ENCODE measurements around the gene HK1. TPM values are rescaled to one million over a fixed set of nuclear protein-coding genes. Genes with fewer than 3 reads are reported as not detected.

The HK1 gene
- polyA plus RNA-seq, 3 donors, result 52.4 to 60.9 (median 54.3) TPM

DNA sequence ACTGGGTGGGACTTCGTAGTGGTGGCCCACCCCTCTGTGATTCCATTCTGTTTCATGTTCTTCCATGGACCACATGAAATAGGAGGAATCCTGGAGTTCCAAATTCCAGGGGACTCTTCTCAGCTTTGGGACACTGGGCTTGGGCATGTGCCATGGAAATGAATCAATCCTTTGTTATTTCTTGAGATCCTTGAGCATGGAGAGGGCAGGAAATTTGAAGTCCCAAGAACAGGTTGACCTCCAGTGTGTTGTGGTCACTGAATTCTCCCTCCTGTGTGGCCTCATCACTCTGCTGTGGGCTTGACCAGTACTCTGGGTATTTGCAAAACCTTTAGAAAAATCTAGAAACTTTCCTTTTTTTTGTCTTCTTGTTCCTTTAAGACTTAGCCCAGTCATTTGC is 115.7 kb downstream of the HK1 start:
- no peak for DNase-seq (ENCODE audit: low read depth in 3 of 3, low spot score in 2 of 3)

DNA sequence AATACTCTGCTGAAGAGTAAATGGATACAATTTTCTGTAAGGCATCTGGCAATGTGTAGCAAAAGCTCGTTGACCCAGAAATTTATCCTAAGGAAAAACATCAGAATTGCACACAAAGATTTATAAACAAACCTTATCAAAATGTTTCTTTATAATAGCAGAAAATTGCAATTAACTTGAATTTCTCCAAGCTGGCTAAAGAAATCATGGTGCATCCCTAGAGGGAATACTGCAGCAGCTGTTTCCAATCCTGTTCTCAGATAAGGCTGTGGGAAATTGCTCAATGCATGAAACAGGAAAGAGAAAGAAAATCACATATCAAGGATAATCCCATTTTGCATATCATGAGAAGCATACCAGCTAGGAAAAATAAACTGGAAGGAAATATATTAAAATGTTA is 119.7 kb downstream of the HK1 start:
- no peak for DNase-seq (ENCODE audit: low read depth in 3 of 3, low spot score in 2 of 3)

DNA sequence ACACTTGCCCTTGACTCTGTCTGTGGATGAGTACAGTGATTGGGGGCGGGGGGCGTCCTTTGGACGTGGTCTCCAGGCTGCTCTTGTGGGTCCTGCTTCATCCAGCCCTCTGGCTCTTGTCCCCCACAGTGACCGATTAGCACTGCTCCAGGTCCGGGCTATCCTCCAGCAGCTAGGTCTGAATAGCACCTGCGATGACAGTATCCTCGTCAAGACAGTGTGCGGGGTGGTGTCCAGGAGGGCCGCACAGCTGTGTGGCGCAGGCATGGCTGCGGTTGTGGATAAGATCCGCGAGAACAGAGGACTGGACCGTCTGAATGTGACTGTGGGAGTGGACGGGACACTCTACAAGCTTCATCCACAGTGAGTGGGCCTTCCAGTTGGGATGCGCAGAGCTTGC is 120.2 kb downstream of the HK1 start:
- DNase-seq (ENCODE audit: low read depth in 3 of 3, low spot score in 2 of 3), result no peak

DNA sequence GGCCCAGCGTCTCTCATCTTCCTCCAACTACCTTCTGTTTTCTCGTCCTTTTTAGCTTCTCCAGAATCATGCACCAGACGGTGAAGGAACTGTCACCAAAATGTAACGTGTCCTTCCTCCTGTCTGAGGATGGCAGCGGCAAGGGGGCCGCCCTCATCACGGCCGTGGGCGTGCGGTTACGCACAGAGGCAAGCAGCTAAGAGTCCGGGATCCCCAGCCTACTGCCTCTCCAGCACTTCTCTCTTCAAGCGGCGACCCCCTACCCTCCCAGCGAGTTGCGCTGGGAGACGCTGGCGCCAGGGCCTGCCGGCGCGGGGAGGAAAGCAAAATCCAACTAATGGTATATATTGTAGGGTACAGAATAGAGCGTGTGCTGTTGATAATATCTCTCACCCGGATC is 122.6 kb downstream of the HK1 start:
- no peak for DNase-seq (ENCODE audit: low read depth in 3 of 3, low spot score in 2 of 3)

DNA sequence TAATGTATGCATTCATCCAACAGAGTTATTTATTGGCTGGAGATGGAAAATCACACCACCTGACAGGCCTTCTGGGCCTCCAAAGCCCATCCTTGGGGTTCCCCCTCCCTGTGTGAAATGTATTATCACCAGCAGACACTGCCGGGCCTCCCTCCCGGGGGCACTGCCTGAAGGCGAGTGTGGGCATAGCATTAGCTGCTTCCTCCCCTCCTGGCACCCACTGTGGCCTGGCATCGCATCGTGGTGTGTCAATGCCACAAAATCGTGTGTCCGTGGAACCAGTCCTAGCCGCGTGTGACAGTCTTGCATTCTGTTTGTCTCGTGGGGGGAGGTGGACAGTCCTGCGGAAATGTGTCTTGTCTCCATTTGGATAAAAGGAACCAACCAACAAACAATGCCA is 123.1 kb downstream of the HK1 start:
- DNase-seq (ENCODE audit: low read depth in 3 of 3, low spot score in 2 of 3), result no peak

DNA sequence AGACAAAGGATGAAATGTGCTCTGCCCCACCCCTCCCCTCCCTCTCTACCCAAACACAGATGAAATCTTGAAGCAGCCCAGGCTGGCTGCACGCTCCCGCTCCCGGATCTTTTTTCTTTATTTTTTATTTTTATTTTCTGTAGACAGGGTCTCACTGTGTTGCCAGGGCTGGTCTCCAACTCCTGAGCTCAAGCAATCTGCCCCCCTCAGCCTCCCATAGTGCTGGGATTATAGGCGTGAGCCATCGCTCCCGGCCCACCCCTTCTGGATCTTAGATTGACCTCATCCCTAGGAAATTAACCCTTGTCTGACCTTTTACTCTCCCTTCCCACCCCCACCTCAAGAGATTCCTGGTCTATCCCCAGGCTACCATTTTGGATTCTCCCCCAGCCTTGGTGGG is 124.1 kb downstream of the HK1 start:
- no peak for DNase-seq (ENCODE audit: low read depth in 3 of 3, low spot score in 2 of 3)

DNA sequence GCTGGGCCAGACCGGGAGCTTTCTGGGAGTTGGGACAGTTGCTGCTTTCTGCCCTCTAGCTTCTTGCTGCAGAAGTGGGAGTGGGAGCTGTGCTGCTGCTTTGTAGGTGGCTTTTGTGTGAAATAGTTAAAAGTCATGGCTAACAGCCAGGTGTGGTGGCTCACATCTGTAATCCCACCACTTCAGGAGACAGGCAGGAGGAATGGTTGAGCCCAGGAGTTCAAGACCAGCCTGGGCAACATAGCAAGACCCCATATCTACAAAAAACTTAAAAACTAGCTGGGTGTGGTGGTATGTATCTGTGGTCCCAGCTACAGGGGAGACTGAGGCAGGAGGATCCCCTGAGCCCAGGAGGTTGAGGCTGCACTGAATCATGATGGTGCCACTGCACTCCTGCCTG is 124.8 kb downstream of the HK1 start:
- no peak for DNase-seq (ENCODE audit: low read depth in 3 of 3, low spot score in 2 of 3)

DNA sequence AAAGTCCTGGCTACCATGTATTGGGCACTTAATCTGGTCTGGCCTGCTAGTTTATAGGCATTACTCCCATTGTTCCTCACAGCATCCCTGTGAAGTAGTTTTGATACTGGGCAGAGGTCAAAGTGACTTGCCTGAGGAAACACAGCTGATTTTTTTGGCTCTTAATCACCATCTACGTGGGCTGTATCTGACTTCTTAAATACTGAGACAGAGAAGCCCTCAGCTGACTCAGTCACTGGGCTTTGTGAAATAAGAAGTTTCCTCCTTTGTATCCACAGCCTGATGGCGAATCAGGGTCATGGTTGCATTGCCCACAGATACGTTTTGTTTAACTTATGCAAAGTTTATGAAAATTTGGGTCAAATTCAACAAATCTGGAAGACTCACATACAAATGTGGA is 125.2 kb downstream of the HK1 start:
- DNase-seq (ENCODE audit: low read depth in 3 of 3, low spot score in 2 of 3), result no peak

DNA sequence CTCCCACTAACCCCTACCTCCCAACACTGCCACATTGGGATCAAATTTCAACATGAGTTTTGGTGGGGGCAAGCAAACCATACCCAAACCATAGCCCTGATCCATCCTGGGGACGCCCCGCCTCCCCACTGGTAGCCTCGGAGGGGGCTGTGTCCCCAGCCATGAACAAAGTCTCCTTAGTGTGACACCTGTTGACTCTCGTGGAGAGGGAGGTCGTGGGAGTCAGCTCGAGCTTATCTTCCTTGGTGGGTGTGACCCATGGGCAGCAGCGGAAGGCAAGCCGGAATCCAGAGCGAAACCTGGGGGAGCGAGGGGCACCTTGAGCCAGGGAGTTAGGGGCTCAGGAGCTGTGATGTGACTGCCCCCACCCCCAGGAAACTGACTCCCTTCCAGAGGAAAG is 126.5 kb downstream of the HK1 start:
- DNase-seq (ENCODE audit: low read depth in 3 of 3, low spot score in 2 of 3), result no peak

DNA sequence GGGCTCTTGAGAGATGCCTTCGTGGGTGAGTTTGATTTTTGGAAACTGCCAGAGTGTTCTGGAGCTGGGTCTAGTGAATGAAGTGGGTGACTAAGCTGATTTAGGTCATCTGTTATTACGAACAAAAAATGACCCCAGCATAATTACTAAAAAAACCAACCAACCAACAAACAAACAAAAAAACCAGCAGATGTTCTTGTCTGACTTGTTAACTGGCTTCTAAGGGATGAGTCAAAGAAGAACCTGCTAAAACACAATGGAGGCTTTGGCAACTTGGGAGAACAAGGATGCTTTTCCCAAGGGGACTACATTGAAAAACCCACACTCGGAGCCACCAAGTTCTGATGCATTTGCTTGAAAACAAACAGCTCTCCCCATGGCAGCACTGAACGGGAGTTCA is 126.9 kb downstream of the HK1 start:
- no peak for DNase-seq (ENCODE audit: low read depth in 3 of 3, low spot score in 2 of 3)

DNA sequence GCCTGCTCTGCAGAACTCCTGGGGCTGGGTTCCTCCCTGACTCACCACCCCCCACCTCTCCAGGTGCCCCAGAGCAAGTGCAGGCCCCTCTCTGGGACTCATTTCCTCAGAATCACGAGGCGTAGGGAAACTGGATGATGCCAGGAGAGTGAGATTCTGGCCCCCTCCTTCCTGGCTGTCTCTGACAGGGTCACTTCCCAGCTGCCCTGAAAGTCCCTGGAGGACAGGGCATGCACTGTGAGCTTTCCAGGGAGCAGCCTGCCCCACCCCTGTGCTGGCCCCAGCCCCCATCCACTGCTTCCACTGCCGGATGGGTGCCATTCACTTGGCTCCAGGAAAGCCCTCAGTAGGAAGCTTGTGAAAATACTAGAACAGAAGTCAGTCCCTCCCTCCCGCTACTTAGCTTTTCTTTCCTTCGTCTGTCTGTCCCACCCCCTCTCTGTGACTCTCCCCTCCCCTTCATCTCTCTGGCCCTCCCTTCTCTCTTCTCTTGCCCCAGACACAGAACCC is 128.1 kb downstream of the HK1 start:
- no peak for DNase-seq (ENCODE audit: low read depth in 3 of 3, low spot score in 2 of 3)

DNA sequence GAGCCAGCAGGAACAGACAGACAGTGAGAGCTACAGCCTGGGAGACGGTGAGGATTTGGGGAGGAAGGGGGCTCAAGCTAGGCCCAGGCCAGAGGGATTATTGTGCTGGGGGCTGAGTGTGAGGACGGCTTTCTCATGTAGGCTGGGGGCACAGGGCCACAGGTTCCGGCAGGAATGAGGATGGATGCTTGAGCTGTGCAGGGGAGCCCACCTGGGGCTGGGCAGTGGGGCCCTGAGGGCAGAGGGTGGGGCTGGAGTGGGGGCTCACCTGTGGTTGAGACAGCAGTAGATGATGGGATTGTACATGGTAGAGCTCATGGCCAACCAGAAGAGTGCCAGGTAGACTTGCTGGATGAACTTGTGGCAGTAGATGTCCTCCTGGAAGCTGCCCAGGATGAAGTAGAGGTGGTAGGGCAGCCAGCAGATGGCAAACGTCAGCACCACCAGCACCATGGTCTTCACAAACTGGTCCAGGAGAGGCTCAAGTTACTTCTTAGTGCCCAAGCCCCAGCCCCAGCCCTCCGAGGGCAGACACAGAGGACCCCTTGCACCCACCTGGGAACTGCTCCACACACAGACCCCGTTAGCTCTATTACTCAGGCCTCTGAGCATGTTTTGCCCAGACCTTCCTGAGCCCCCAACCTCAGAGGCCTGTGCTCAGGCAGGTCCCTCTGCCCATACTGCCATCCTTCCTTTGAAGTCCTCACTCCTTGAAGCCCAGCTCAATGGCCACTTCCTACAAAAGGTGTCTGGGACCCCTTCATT is 128.7 kb downstream of the HK1 start:
- no peak for DNase-seq (ENCODE audit: low read depth in 3 of 3, low spot score in 2 of 3)

DNA sequence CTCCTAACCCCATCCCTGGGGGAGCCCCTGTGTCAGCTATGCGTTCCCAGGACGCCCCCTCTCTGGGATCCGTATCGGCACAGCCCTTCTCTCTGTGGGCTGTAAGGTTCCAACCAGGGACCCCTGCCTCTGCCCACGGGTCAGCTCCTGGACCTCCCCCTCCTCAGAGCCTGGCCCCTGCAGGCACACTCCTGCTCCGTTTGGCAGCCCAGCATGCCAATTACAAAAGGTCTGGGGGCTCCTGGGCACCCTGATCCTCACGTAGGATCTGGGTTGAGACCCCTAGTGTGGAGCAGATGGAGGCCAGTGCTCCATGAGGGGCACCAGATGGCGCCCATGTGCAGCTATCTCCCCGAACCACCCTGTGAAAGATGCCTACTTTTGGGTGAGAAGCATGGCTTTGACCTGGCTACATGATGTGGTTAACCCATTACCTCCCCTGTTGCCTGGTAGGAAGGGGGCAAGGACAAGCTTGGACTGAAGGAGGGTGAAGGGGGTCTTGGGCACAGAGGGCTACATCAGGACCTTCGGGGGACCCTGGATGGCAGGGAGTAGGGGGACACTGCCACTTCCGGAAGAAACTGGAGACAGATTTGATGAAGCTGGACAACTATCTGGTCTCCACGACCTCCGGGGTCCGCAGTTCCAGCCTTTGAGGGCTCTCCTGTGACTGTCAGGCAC is 129.5 kb downstream of the HK1 start:
- no peak for DNase-seq (ENCODE audit: low read depth in 3 of 3, low spot score in 2 of 3)

DNA sequence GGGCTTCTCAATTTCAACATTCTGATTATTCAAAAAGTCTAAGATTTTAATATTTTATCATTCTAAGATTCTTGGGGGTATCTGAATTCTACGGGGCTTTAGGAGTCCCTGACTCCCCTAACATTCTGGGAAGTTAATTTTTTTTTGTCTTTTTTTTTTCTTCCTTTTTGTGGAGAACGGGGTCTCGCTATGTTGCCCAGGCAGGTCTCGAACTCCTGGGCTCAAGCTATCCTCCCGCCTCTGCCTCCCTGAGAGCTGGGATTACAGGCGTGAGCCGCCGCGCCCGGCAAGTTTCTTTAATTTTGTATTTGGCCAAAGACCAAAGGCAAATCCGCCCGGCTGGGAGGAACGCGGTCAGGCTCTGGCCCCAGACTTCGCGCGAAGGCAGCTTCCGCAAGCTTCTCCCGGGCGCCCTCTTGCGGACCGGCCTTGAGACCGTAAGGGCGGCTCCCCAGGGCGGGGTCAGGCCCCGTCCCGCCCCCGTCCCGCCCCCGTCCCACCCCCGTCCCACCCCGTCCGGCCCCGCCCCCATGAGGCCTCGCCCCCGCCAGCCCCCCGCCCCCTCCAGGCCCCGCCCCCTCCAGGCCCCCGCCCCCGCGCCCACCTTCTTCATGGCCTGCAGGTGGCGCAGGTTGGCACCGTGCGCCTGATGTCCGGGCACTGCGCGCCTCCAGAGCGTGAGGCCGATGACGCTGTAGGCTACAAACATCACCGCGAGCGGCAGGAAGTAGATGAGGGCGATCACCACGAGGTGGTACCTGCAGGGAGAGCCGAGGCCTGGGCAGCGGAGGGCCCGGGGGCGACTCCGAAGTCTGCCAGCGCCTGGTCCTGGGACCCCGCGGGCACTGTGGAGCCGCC is 130.3 kb downstream of the HK1 start:
- peak; percentile 72 to 84 (median 81) for DNase-seq (ENCODE audit: low read depth in 3 of 3, low spot score in 2 of 3)

DNA sequence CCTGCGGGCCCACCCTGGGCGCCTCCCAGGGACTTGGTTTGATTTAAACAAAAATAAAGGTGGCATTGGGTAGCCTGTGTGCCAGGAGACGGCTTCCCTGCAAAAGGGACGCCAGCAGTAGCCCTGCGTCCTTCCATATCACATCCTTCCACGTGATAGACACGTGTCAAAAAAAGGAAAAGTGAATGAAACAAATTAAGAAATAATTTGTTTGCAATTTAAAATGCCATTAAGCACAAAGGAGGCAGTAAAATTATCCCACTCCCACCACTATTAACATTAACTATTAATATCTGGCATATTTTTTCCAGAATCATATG is 130.8 kb downstream of the HK1 start:
- DNase-seq (ENCODE audit: low read depth in 3 of 3, low spot score in 2 of 3), result no peak

DNA sequence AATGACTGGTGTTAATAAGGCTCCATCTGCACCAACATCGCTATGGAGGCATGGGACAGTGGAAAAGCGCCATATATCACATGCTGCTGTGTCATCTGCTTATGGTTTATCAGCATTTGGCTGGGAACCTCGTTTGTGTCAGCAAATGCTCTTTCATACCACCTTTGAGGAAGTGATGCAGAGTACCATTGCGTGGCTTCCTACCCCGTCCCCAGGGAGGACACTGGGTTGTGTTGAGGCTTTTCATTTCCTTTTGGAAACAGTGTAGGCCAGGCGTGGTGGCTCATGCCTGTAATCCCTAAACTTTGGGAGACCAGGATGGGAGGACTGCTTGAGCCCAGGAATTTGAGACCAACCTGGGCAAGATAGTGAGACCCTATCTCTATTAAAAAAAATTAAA is 131.7 kb downstream of the HK1 start:
- DNase-seq (ENCODE audit: low read depth in 3 of 3, low spot score in 2 of 3), result no peak

DNA sequence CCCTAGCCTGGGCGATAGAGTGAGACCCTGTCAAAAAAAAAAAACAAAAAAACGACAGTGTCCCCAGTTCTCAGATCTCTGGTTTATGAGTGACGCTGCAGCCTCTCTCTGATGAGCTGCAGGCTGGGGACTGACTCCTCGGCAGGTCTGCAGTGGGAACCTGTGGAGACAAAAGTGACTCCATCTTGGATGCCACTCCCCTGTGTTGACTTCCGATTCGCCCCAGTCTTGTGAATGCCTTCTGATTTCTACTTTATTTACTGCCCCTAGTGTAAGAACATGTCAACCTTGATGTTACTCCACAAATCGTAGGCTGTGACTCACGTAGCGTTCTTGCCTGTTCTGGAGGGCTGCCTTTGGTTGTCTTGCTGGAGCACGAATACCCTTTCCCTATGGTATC is 132.2 kb downstream of the HK1 start:
- DNase-seq (ENCODE audit: low read depth in 3 of 3, low spot score in 2 of 3), result no peak

DNA sequence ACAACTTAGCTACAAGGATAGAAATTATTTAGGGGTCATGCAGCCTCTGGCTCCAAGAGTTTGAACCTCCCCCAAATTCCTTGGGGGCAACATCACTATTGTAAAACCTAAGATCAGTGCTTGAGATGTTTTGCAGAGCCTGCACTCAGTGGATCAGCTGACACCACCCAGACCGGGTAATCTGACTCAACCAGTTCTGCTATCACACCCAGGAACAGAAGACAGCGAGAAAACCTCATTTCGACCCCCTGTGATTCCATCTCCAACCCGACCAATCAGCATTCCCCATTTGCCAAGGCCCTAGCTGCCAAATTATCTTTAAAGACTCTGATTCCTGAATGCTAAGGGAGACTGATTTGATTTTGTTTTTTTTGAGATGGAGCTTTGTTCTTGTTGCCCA is 133.2 kb downstream of the HK1 start:
- no peak for DNase-seq (ENCODE audit: low read depth in 3 of 3, low spot score in 2 of 3)

DNA sequence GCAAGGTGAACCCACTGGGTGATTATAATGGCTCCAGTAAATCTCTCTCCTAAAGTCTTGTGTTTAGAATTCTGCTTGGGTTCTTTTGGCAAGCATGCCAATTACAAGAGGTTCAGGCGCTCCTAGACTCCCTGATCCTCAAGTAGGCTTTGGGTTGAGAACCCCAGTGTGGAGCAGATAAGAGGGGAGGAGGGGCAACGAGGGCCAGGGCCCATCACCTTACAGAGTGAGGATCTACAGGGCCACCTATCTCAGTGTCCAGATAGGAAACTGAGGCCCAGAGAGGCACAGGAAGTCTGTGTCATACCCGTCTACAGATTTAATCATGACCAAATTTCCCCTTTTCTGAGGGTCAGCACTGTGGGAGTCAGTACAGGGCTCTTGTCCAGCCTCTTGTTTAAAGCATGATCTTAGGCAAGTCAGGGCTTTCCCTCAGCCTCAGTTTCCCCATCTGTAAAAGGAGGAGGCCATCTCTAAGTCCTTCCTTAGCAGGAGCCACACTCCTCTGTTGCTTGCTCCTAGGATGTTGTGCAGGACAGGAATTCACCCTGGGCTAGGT is 134.0 kb downstream of the HK1 start:
- DNase-seq (ENCODE audit: low read depth in 3 of 3, low spot score in 2 of 3), result no peak

DNA sequence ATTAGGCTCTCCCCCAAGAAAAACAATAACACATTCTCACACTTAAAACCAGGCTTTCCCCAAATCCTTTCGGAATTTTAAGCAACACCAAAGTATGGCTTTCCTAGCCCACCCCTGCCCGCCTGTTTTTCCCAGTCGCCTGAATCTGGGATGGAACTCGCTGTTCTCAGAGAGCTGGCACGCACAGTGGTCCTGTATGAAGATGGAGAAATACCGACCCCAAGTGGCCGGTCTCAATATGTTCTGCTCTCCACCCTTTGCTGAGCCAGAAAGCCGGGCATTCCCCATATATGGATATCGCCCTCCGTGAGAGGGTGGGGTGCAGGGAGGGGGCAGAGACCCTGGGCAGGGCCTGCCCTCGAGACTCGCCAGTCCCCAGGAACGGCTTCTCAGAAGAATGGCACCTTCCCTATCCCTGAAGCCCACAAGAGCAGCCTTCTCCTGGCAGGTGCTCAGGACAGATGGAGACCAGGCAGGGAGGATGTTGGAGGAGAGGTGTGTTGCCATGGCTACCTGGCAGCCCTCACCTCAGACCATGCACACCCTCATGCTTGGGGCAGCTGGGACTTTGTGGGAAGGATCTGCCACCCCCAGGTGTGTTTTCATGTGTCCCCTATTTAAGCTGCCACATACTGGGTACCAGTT is 135.0 kb downstream of the HK1 start:
- no peak for DNase-seq (ENCODE audit: low read depth in 3 of 3, low spot score in 2 of 3)
